ENCODE results near the gene UBAP1.
"Not testable (repeated sequence)": the region's sequence is repeated elsewhere in the genome, so short reads cannot be mapped to it uniquely, and the experiment has no call there.

Gene UBAP1

DNA sequence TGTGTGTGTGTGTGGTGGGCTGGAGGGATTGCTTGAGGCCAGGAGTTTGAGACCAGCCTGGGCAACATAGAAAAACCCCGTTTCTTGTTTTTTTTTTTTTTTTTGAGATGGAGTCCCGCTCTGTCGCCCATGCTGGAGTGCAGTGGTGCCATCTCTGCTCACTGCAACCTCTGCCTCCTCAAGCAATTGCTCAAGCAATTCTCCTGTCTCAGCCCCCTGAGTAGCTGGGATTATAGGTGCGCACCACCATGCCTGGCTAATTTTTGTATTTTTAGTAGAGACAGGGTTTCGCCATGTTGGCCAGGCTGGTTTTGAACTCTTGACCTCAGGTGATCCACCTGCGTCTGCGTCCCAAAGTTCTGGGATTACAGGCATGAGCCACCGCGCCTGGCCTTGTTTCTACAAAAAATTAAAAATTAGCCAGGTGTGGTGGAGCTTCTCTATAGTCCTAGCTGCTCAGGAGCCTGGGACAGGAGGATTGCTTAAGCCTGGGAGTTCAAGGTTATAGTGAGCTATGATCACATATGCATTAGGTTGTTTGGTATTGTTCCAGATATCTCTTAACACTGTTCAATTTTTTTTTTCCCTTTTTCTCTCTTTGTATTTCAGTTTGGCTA is 47.4 kb downstream of the UBAP1 start:
- DNase-seq: not testable (repeated sequence)

DNA sequence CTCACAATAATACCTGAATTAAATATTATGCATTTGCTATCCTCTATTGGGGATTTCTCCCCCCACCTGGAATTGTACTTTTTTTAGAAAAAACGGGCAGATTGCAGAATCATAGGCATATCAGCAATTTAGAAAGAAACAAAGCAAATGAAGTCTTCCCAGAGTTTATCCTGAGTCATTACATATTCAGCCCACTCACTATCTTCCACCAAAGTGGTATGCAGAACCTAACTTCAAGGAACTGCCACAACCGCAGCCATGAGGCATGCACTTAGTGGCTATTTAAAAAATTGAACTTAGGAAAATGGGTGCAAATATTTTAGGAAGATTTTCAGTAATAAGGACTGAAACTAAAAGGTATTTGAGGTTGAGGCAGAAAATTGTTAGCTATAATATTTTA is 48.6 kb downstream of the UBAP1 start:
- DNase-seq: no peak

DNA sequence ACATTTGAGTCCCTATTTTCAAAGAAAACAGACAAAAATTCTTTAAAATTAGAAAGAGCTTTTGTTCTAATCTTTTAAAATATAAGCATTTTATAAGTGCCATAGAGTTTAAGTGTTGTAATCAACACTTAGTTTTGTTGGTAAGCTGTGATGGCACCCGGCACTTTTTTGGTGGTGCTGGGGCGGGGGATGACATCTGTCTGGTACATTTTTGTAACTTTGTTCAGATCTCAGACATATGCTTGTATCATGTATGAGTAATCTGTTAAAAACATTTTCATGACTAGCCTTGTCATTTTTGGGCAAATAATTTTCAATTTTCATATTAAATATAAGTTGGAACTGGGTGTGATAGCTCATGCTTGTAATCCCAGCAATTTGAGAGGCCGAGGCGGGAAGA is 51.7 kb downstream of the UBAP1 start:
- DNase-seq: no peak

DNA sequence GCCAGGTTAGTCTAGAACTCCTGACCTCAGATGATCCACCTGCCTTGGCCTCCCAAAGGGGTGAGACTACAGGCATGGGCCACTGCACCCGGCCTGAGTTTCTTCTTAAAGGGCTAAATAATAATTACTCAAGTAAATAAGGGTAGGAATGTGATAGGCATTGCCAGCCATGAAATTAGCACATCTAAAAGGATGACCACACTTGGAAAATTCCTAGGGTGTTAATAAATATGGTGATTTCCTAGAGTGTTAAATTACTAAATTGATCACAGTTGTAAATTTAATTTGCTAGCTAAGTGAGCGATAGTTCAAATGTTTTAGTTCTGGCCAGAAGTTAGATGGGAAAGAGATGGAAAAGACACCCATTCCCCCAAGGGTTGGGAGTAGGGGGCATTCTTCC is 53.4 kb downstream of the UBAP1 start:
- DNase-seq: no peak

DNA sequence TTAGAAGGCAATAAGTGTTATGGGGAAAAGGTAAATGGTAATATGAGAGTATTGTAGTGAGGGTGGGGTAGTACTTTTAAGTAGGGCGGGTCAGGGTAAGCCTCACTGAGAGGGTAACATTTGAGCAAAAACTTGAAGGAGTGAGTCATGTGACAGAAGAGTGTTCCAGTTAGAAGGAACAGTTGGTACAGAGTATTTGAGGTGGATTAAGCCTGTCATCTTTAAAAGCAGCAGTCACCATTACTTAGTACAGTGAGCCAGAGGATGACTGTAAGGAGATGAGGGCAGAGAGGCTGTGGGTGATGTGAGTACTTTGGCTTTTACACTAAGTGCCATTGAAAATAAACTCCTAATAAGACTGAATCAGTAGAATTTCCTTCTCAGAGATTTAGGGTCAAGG is 54.8 kb downstream of the UBAP1 start:
- DNase-seq: no peak

DNA sequence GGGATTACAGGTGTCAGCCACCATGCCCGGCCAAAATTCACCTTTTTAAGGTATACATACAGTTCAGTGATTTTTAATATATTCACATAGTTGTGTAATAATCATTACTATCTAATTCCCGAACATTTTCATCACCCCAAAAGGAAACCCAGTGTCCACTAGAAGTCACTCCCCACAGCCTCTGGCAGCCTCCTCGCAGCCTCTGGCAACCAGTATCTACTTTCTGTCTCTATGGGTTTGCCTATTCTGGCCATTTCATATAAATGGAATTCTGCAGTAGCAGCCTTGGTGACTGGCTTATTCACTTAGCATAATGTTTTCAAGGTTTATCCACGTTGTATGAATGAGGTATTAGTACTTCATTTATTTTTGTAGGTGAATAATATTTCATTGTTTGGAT is 59.0 kb downstream of the UBAP1 start:
- no peak for DNase-seq

DNA sequence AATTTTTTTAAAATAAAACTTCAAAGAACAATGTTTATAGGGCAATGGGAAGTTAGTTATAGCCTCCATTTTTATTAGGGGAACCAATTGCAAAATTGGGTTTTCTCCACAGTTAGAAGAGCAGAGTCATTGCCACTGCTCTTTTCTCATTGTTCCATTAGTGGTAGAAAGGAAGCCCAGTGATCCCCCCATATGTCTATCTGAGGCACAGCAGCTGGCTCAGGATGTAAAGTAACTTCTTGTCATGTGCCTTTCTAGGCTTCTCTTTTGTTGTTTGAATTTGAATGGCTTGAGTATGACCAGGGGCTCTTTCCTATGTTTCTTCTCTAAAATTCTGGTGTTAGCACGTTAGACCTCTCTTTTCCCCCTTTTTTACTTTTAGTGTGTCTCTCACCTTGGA is 61.2 kb downstream of the UBAP1 start:
- DNase-seq: no peak

DNA sequence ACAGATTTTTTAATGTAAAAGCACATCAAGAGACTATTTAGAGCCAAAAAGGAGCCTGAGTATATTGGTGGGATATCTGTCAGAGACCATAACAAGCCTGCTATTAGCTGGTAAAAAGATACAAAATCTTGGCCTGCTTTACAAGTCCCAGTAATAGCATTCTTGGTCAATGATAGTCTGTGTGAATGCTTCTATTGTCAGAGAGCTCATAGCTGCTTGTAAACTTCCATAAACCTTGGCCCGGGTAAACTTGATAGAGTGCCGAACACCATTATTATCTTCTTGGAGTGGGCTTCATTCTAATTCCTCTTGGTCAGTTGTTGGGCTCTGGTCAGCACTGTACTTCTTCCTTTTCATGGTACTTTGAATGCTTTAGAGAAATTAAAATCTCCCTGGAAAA is 64.0 kb downstream of the UBAP1 start:
- no peak for DNase-seq

DNA sequence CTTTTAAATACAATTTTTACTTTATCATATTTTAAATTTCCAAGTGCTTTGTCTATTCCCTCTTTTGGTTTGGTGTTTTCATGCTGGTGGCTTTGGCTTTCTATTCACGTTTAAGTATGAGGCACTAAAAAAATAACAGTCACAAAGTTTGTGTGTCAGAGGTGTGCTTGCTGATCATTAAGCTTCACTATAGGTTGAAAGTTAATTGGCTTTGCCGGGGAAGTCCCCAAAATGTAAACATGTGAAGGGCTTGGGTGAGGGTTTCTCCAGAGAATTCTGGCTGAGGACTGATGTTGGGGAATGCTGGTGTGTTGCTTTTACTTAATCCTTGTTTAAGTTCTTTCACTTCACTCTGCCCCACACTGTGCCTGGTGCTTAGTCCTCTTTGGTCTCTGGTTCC is 66.4 kb downstream of the UBAP1 start:
- DNase-seq: not testable (repeated sequence)

DNA sequence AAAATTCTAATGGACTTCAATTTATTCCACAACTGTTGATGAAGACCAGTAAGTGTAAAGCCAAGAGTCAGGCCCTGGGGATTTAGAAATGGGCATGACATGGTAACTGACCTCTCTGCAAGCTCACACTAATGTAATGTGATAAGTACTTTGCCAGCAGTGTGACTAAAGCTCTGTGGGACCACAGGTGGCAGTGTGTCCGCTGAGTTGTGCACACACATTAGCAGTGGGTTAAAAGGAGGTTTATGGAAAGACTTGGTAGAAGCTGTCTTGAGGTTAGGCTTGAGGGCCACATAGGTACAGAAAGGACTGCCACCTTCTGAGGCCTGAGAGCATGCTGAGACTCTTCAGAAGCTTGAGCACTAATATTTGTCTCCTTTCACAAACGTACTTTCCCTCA is 67.6 kb downstream of the UBAP1 start:
- no peak for DNase-seq

DNA sequence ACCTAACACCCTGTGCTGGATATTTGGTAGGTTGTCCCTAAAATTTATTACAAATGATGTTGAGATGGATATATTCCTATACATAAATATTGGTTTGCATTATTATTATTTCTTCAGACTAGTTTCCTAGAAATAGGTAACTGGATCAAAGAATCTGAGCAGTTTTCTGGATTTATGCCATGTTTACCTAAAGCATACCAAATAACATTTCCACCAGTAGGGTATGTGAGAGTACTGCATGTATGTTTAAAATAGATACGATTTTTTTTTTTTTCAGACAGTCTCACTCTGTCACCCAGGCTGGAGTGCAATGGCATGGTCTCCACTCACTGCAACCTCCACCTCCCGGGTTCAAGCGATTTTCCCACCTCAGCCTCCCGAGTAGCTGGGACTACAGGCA is 68.9 kb downstream of the UBAP1 start:
- DNase-seq: not testable (repeated sequence)

DNA sequence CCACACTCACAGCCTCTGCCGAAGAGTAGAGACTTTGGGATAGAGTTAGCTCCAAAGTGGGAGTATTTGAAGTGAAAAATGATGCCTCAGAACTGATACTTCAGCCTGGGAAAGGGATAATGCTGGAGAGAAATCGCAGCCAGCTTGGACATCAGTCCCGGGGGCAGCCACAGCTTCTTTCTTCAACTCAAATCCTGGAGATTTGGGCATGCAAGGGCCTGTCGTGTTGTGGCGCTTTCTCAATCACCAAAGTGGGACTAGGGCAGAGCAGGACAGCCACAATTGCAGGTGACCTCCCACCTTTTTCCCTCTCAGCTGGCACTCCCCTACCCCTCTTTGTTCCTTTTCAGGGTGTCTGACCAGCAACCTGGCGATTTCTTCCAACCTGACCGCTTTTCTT is 70.4 kb downstream of the UBAP1 start:
- no peak for DNase-seq

DNA sequence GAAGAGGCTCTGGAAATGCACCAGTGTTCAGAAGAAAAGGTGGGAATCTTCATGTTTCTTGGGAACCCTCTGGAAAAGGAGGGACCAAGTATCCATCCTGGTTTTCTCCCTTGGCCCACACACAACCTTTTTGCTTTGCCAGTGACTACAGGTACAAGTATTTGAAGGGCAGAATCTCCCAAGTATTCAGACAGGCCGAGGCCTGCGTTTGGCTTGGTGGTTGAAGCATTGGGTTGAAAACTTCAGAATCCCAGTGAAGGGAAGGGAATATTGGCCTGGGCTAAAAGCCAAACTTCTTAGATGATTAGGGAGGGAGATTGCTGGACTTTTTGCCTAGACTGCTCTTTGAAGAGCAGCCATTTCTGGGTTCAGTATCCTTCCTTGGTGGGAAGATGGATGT is 71.9 kb downstream of the UBAP1 start:
- DNase-seq: no peak

DNA sequence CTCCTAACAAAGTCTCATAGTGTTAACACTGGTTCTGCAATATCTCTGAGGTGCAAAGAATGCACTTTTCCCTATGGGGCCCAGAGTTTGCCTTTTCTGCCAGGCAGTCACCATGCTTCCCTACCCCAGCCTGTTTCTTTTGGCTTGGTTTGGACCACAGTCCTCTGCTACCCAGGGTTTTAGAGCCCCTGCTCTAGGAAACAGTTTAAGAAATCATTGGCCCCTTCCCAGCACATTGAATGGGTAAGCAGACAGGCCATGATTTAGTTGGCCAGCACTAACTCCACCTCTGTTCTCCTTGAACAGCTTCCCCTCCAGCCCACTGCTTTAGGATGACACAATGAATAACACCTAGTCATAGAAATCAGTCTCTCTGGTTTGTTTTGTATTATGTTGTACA is 73.2 kb downstream of the UBAP1 start:
- DNase-seq: no peak

DNA sequence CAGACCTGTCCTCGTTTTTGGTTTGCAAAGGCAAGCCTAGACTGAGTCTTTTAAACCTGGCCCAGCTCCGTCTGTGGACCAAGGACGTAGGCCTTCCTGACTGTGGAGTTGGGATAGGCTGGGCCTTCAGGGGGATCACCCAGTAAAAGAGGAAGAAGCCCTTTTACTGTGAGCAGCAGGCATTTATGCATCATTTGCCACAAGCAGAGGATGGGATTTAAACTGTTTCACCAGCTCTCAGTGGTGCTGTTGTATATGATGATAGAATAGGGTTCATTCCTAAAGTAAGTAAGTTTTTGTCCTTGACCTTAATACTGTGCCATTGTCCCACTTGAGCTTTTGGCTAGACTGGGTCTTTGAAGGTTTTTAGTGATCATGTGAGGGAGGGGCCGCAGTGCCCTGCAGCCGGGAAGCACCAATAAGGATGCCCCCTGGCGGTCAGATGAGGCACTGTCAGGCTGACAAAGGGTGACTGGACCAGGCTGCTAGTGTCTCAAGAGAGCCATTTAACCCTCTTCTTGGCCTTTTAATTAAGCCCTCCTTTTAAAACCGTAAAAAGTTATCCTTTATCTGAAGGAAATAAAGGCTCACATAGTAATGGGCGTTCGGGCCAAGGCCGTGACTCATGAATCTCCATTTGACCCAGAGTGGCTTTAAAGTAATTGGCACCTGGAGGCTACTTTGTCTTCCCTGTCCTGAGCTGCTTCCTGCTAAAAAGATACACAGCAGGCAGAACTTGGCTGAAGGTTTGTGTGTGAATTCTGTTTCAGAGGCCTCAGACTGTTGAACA is 74.0 kb downstream of the UBAP1 start:
- peak; percentile 46 to 51 for DNase-seq

DNA sequence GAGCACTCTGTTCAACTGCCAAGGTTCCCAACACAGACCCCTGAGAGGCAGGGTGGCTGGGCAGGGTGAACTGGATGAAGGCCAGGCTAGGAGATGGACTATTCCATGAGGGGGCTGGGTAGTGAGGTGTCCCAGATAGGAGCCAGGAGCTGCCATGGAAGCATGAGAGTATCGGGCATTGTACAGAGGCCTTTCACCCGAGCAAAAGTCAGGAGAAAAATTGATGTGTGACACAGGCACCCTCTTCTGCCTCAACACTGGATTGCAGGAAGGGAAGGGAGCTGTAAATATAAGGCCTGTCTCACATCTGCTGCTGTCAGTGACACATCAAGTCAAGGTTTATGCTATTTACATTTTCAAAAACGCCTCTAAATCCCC is 74.6 kb downstream of the UBAP1 start:
- peak in 1 of 2 experiments; percentile 19 for DNase-seq

DNA sequence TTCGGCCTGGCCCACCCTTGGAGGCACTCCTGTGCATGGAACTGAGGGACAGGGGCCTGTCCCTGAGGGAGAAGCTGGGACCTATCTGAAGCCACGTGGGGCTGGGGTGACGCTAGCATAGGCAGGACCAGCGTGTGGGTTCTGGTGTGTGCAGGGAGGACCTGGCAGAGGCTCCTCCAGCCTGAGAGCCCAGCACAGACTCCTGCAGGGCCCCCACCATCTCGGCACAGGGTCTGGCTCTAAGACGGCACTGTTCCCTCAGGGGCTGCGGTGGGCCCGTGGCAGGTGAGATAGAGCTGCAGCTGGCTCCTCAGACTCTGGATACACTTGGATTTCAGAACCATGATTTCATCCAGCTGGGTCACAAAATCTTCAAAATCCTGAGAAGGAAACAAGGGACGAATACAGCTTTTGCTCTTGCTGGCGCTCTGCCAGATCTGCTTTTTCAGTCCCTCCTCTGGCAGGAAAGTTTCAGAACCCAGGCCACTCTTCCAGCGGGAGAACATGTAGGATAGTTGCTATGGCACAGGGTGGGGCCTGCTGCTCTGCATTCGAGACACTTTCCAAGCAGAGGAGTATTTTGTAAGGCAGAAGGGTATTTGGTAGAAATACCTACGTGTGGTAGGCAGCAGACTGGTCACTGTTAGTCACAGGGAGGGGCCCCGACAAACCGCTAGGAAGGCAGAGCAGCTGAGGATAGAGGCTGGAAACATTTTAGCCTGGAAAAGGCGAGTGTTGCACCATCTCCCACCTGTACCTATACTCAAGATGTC is 75.5 kb downstream of the UBAP1 start:
- no peak for DNase-seq

DNA sequence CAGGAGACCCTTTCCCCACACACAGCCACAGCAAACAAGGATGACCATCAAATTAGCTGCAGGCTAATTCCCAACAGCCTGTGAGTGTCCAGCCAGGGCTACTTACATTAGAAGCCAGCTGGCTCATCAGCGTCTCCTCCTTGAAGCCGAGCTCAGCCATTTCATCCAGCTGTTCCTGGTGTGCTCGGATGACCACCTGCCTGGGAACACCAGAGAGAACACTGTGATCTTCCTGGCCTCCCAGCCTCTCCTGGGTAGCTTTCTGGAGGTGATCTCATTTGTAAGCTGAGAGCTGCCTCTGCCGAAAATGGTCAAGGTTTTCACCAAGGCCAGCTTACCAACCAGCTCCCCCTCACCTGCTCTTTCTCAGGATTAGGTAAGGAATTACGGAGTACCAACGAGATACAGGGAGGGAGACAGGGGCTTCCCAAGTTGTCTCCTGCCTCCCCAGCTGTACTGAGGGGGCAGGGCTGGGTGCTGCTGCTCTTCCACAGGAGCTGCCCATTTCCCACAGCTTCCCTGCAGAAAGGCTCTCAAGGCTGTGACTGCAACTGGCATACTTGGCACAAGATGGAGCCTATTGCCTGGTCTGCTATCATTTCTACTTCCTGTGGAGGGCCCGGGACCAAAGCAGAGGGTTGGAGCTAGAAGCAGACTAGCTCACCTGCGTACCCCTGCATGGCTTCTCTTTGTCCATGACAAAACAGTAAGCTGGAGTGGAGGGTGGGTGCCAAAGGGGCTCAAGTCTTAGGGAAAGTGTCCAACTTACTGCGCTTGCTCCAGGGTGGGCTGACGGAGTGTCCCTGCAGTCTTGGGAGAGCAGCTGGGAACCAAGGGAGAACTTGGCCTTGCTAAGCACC is 76.4 kb downstream of the UBAP1 start:
- DNase-seq: no peak

DNA sequence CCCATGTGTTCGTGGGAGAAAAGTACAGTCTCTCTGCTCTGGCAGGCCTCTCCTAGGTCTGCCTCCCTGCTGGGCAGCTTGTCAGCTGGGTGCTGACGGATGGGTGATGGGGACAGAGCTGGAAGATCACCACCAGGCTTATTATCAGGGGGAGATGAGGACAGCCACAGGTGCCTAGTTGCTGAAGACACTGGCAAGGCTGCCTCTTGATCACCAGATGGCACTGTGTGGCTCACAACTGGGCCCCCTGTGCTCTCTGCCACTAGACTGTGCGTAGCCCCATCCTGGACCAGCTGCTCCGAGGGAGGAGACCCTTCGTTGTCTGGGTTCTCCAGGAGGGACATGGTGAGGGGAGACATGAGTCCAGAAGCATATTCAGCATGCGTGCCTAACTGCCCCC is 77.3 kb downstream of the UBAP1 start:
- no peak for DNase-seq

DNA sequence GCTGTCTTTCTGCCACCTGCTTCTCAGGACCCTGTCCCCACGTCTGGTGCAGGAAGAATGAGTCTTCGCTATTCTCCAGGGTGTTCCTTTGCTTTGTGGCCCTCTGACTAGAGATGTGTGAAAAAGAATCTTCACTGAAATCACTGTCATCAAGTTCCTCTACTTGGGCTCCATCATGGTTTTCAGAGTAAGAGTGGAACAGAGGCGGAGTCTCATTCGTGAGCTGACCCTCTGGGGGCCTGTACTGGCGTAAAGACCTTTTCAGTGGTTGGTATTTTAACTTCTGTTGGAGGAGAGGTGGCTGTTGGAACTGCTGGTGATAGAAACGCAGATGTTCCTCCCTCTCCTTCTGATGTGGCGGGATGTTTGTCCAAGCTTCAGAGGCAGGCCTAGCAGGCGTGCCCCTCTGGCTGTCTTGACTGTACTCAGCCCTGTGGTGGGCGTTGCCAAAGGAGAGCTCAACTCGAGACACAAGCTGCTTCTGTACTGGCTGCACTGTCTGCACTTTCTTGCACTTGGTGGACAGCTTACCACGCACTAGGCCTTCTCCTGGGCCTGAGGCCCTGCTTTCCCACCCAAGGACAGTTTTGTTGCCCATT is 78.2 kb downstream of the UBAP1 start:
- no peak for DNase-seq

DNA sequence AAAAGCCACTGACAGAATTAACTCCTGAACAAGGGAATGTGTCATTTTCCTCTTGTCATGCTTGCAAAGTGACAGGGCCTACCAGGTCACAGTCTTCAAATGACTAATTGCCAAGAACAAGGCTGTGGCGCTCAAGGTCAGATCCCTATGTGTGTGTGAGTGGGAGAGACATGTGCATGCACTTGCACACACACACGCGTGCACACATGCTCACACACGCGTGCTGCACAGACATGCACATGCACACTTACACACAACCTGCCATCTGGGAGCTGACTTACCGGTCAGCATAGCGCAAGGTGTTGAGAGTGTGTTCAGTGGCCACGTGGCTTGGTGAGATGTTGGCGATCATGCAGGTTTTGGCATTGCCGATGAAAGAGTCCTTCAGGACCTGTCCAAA is 80.5 kb downstream of the UBAP1 start:
- no peak for DNase-seq

DNA sequence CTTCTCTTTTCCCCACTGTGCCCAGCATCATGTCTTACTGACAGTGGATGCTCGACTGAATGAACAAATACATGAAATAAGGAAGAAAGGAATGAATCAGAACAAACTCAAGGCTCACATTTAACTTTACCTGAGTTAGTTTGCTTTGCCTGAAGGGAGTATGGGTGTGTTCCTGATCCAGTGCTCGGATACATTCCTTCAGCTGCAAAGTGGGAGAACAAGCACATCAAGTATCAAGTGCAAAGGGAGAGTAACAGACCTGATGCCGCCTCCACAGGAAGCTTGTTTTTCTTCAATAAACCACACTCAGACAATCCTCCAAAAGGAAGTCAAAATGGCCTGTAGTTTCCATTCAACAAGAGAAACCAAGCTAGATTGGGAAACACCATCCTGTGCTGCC is 84.1 kb downstream of the UBAP1 start:
- DNase-seq: no peak

DNA sequence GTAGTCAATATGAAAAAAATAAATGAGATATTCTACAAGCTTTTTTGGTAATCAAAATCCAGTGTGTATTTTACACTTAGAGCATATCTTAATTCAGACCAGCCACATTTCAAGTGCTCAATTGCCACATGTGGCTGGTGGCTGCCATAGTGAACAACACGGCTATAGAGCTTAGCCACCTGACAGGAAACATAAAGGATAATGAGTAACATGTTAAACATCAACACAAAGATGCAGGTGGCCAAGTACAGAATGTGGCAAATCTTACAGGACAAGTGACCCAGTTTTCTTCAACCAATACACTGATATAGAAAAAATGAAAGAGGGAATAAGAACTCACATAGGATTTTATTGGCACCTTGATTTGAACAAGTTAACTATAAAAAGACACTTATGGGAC is 88.8 kb downstream of the UBAP1 start:
- no peak for DNase-seq

All from AML-193 (cell line).